Epithelial cell of proximal tubule (primary cell): ENCODE measurements around the gene TEX50. TPM values are rescaled to one million over a fixed set of nuclear protein-coding genes. Genes with fewer than 3 reads are reported as not detected.

Source experiments
- DNase-seq: peaks from one replicate; pipeline ENCODE4 v3.0.0-alpha.2; 2011; ENCODE audit warnings: low read depth
- H3K4me3 ChIP-seq: 2 replicates; pipeline ENCODE4 v1.5.1; 2011; ENCODE audit warnings: low read depth, mild to moderate bottlenecking, low read length
- CTCF ChIP-seq: conservative IDR thresholded peaks from 2 replicates; pipeline ENCODE4 v1.5.1; 2012; ENCODE audit warnings: low read depth, mild to moderate bottlenecking, low read length
- total RNA-seq: library from RNA; depleted of rRNA; stranded (reverse); fragments of >200 nt; gene quantifications from 2 replicates; pipeline ENCODE4 v1.2.3, GENCODE V29; 2015

TEX50 gene
- total RNA-seq, 1 donor from 2014 or later: not detected

GRCh38 chr1:173646656-173647055 is 11.5 kb downstream of the TEX50 start:
- H3K4me3 ChIP-seq: no peak overlapping the region
- TF ChIP-seq CTCF: no peak
- no peak for DNase-seq

- TF ChIP-seq CTCF: no peak
- no peak for DNase-seq
- H3K4me3 ChIP-seq: no peak overlapping the region
Observed at GRCh38 chr1:173648880-173649605, 13.9 kb downstream of the TEX50 start.

GRCh38 chr1:173660306-173660705 is 25.2 kb downstream of the TEX50 start:
- no peak for TF ChIP-seq CTCF
- no peak overlapping the region for H3K4me3 ChIP-seq
- DNase-seq: no peak

- no peak overlapping the region for H3K4me3 ChIP-seq
- DNase-seq: no peak
- TF ChIP-seq CTCF: no peak
Observed at GRCh38 chr1:173661271-173661670, 26.1 kb downstream of the TEX50 start.

GRCh38 chr1:173661763-173662162 is 26.6 kb downstream of the TEX50 start:
- no peak overlapping the region for H3K4me3 ChIP-seq
- DNase-seq: no peak
- TF ChIP-seq CTCF: no peak

GRCh38 chr1:173663159-173663558 is 28.0 kb downstream of the TEX50 start:
- H3K4me3 ChIP-seq: no peak overlapping the region

More at GRCh38 chr1:173663159-173663558, 28.0 kb downstream of the TEX50 start:
- no peak for TF ChIP-seq CTCF
- DNase-seq: no peak
